Activated CD8-positive, alpha-beta memory T cell treated with anti-CD3 and anti-CD28 coated beads, Interleukin-2, amount 10 ng/mL, durations not matched to agents 7 days and 5 days (primary cell): ENCODE data around the gene IL22RA1. TPM values are rescaled to one million over a fixed set of nuclear protein-coding genes. Genes with fewer than 3 reads are reported as not detected.

Source experiments
- ATAC-seq: fragments of 150-1000 bp; cut with Tn5 transposase; one replicate; pipeline ENCODE4 v1.10.0; 2021; ENCODE audit warnings: moderate library complexity
- CTCF ChIA-PET: fragments of 350-600 bp; sonication (Branson Sonifier 250); formaldehyde crosslinking; loops from one replicate; lab custom pipeline; 2021; ENCODE audit warnings: antibody characterized with exemption; lab: Charles Lee
- DNase-seq: peaks from one replicate; pipeline ENCODE4 v3.0.0-alpha.2; 2020
- H3K27ac Mint-ChIP-seq: one replicate; pipeline ENCODE4 v1.8.0; 2021; ENCODE audit warnings: mild to moderate bottlenecking, mixed read lengths
- H3K27me3 Mint-ChIP-seq: one replicate; pipeline ENCODE4 v1.8.0; 2021; ENCODE audit warnings: mixed read lengths
- H3K36me3 Mint-ChIP-seq: one replicate; pipeline ENCODE4 v1.8.0; 2021; ENCODE audit warnings: mild to moderate bottlenecking, mixed read lengths
- H3K4me1 Mint-ChIP-seq: one replicate; pipeline ENCODE4 v1.8.0; 2021; ENCODE audit warnings: mixed read lengths
- H3K4me3 Mint-ChIP-seq: one replicate; pipeline ENCODE4 v1.8.0; 2021; ENCODE audit warnings: mild to moderate bottlenecking, moderate library complexity, mixed read lengths
- H3K9me3 Mint-ChIP-seq: one replicate; pipeline ENCODE4 v1.8.0; 2022; ENCODE audit warnings: low read depth, mixed read lengths
- total RNA-seq, 2 experiments: library from RNA; stranded (reverse); gene quantifications; one replicate each; pipeline ENCODE4 v1.2.3, GENCODE V29; 2021

Gene IL22RA1, protein sequence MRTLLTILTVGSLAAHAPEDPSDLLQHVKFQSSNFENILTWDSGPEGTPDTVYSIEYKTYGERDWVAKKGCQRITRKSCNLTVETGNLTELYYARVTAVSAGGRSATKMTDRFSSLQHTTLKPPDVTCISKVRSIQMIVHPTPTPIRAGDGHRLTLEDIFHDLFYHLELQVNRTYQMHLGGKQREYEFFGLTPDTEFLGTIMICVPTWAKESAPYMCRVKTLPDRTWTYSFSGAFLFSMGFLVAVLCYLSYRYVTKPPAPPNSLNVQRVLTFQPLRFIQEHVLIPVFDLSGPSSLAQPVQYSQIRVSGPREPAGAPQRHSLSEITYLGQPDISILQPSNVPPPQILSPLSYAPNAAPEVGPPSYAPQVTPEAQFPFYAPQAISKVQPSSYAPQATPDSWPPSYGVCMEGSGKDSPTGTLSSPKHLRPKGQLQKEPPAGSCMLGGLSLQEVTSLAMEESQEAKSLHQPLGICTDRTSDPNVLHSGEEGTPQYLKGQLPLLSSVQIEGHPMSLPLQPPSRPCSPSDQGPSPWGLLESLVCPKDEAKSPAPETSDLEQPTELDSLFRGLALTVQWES
- under 1 TPM in 1 of 2 experiments, not detected in 1; 0.15 TPM for total RNA-seq

DNA sequence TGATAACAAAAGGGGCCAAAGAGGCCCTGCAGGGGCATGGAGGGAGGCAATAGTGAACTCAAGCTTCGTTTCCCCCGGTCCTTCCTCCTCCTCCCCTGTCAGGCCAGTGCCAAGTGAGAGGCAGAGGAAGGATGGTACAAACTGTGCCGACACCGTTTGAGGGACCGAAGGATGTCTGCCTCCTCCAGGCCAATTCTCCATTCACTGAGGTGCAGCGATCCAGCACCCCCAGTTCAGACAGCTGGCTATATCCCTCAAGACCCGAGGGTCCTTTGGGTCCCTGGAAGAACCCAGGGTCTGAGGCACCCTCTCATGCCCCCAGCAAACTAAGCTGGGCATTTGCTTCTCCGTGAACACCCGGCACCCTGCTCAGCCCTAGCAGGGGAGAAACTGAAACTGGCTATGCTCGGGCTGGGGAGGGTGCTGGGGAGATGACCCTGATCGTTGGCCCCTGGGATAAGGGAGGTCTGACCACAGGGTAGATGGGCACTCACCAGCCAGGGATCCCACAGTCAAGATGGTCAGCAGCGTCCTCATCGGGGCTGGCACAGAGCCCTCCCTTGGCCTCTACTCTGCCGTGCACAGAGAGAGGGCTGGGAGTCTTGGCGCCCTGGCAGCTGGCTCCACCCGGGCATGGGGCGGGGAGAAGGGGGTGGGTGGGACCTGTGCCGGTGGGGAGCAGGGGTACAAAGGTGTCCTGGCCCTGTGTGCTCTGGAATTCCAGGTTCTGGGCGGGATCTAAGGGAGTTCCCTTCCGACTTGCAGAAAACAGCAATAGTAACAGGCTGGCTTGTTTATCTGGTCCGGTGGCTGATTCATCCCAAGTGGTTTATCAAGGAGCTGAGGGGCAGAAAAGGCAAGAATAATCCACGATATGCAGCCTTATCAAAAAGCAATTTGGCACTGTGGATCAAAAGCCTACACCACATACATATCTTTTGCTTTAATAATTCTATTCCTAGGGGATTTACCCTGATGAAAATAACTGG, at the start of gene IL22RA1:
IL22RA1 (minus strand) TSS at position 595 of the 989 bp plus-strand sequence; CDS start at position 537, 58 bp downstream.
- peaks cover 5% of the 10 kb centered on the region for H3K4me1 Mint-ChIP-seq
- H3K27me3 Mint-ChIP-seq, result peaks cover 20% of the 10 kb centered on the region
- H3K27ac Mint-ChIP-seq, result no peak within 1 kb of the TSS
- H3K4me3 Mint-ChIP-seq, result no peak within 1 kb of the TSS
- no peaks in the 10 kb centered on the region for H3K9me3 Mint-ChIP-seq
- no peaks in the 10 kb centered on the region for H3K36me3 Mint-ChIP-seq
- DNase-seq (no peak), ATAC-seq (no peak)
- CTCF ChIA-PET, result interaction anchor here (0.9 to 1.4 kb wide), 2 partner anchors 11 to 205 kb away, joined by 3 to 5 read pairs; no protein-coding TSS in a partner anchor

DNA sequence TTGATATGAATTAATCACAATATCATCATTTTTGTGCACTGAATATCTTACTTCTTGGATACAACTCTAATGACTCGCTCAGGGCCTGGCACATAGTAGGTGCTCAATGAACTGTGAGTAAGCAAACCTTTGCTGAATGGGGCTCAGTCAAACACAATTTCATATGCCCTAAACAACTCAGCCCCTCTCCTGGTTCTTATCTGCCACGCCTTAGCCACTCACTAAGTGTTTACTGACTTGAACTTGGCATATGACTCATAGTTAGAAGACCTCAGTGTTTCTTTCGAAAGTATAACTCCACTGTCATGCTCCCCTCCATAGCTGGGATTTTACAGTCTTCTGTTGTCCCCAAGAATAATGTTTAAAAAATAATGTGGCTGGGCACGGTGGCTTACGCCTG, 48.9 kb upstream of the IL22RA1 start:
- ATAC-seq, result peak; percentile 86
- Mint-ChIP-seq H3K27me3 (no peaks in the 10 kb centered on the region), H3K4me3 (no peak overlapping the region), H3K27ac (peak overlapping the region; percentile 92), H3K4me1 (peaks cover 68% of the 10 kb centered on the region), H3K9me3 (no peaks in the 10 kb centered on the region), H3K36me3 (peaks cover 3% of the 10 kb centered on the region)
- CTCF ChIA-PET, result interaction anchor here (1.3 to 14.7 kb wide), 8 partner anchors 8 to 349 kb away, joined by 3 to 509 read pairs (median 10); partner anchors contain the start of gene NIPAL3
- DNase-seq, result peak; percentile 74

DNA sequence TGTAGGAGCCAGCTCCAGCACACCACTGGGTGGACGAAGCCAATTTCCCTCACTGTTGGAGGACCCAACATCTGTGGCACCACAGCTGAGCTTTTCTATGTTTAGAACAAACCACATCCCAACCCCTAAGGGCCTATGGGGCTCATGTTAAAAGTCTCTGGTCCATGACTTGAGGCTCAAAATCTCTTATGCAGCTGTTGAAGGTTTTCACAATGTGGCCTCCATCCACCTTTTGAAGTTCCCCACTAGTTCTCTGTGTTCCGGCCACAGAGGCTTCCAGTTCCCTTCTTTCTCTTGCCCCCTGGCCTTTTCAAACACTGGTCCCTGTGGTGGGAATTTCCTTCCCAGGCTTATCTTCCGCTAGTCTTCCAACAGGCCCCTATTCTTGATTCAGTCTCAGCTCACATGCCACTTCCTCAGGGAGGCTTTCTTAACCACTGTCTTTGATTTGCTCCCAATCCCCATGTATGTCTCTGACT, 48.1 kb upstream of the IL22RA1 start:
- no peaks in the 10 kb centered on the region for H3K9me3 Mint-ChIP-seq
- peak overlapping the region; percentile 92 for H3K27ac Mint-ChIP-seq
- peaks cover 3% of the 10 kb centered on the region for H3K36me3 Mint-ChIP-seq
- ATAC-seq (no peak), DNase-seq (peak; percentile 58)
- peaks cover 74% of the 10 kb centered on the region for H3K4me1 Mint-ChIP-seq
- CTCF ChIA-PET, result interaction anchor here (0.8 to 14.7 kb wide), 9 partner anchors 9 to 451 kb away, joined by 3 to 509 read pairs (median 8); partner anchors contain the start of gene NIPAL3
- H3K27me3 Mint-ChIP-seq, result no peaks in the 10 kb centered on the region
- no peak overlapping the region for H3K4me3 Mint-ChIP-seq

DNA sequence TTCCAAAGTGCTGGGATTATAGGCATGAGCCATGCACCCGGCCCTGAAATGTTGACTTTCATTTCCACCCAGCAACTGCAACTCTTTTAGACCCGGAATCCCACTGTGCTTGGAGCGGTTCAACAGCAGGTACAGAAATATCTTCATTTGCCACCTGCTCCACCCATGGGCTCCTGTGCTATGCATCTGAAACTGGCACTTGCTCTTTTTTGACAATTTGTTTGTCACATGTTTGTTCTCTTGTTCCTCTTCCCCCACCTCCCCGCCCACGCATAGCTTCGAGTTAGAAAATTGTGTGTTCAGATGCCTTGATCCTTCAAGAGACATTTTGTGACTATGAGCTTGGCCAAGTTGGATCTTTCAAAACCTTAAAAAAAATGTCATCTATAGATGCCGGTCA, 46.6 kb upstream of the IL22RA1 start:
- Mint-ChIP-seq H3K27me3 (no peaks in the 10 kb centered on the region), H3K4me3 (no peak overlapping the region), H3K36me3 (peaks cover 3% of the 10 kb centered on the region), H3K4me1 (peaks cover 63% of the 10 kb centered on the region), H3K27ac (peak overlapping the region; percentile 92), H3K9me3 (no peaks in the 10 kb centered on the region)
- CTCF ChIA-PET, result interaction anchor here (1.3 to 14.7 kb wide), 7 partner anchors 10 to 226 kb away, joined by 3 to 509 read pairs (median 8); partner anchors contain the start of gene NIPAL3
- DNase-seq, result no peak
- ATAC-seq, result no peak

DNA sequence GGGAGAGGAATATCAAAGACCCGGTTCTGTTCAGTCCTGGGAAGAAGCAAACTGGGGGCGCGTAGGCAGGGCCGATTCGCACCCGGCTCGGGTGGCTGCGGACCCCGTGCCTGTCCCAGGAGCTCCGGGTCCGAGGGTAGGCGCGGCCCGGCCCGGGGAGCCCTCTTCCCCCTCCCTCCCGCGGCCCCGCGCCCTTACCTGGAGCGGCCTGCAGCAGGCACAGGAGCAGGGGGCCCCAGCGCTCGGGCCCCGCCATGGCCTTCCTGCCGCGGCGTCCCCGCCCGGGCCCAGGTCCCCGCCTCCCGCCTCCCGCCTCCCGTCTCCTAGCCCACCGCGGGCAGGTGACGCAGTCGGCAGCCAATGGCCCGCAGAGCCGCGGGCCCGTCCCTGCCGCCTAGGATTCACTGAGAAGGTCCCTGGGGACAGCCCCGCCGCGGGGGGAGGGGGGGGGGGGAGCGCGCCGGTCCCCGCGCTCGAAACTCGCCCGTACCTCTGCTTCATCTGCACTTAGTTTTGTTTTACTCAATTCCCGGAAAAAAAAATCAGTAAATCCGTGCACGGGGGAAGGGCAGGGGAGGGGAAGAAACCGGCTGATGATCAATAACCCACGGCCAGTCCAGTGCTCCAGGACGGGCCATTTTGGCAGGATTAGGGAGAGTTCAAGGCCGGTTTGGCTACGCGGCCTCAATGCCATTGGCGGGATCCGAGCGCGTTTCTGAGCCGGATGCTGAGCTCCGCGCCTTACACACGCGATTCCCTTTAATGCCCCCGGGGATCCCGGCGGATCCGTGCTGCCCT, 44.3 kb upstream of the IL22RA1 start, which contains the start of gene IFNLR1:
IFNLR1 (minus strand) TSS at position 297 of the 798 bp plus-strand sequence; CDS start at position 256, 41 bp downstream.
- peak within 1 kb of the TSS; percentile 72 for H3K4me3 Mint-ChIP-seq
- peaks cover 3% of the 10 kb centered on the region for H3K36me3 Mint-ChIP-seq
- peaks cover 49% of the 10 kb centered on the region for H3K4me1 Mint-ChIP-seq
- ATAC-seq, result peak; percentile 81
- H3K27me3 Mint-ChIP-seq, result no peaks in the 10 kb centered on the region
- H3K9me3 Mint-ChIP-seq, result no peaks in the 10 kb centered on the region
- CTCF ChIA-PET, result interaction anchor here (1.2 to 10.9 kb wide), 7 partner anchors 12 to 228 kb away, joined by 4 to 98 read pairs (median 10); partner anchors contain the start of gene NIPAL3
- peak within 1 kb of the TSS; percentile 65 for H3K27ac Mint-ChIP-seq
- peak; percentile 85 for DNase-seq

DNA sequence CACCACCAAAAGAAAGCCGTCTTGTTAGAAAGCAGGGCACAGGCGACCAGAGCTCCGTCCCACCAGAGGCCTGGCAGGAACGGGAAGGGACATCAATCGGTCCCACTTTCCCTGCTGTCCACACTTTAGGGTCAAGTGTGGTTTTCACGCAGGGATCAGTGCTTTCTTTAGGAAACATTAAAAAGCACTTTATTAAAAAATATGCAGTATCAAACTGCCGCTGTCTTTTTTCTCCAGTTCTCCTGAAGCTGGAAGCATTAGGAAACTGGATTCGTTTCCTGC, 43.7 kb upstream of the IL22RA1 start:
- H3K27ac Mint-ChIP-seq, result no peak overlapping the region
- no peaks in the 10 kb centered on the region for H3K27me3 Mint-ChIP-seq
- H3K4me1 Mint-ChIP-seq, result peaks cover 44% of the 10 kb centered on the region
- ATAC-seq (no peak), DNase-seq (no peak)
- H3K36me3 Mint-ChIP-seq, result peaks cover 3% of the 10 kb centered on the region
- peak overlapping the region; percentile 72 for H3K4me3 Mint-ChIP-seq
- CTCF ChIA-PET, result interaction anchor here (2.3 to 10.9 kb wide), 4 partner anchors 13 to 206 kb away, joined by 10 to 98 read pairs (median 57); no protein-coding TSS in a partner anchor
- no peaks in the 10 kb centered on the region for H3K9me3 Mint-ChIP-seq

DNA sequence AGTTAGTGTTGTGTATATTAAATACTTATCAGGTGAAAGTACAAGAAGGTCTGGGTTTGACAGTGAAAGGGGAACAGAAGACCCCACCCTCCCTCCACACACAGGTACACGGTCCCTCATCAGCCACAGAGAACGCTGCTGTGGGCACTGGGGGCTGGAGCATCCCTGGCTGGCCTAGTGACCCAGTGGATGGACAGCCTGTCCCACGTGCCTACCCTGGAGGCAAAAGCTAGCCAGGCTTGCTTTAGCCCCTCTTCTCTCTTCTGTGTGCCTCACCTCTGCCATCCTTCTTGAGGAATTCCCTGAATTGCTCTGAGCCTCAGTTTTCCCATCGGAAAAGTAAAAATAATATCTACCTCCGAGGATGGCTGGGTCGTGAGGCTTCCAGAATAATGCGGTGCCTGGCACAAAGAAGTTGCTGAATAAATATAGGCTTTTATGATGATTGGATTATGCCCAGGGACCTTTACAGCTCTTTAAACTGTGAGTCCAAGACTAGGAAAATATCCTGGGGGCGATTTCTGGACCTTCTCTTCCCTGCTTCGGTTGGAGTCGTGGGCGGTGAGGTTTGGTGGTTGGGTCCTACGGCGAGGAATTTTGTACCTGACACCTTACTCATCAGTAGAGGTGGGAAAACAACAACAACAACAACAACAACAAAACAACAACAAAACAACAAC, 43.2 kb upstream of the IL22RA1 start:
- Mint-ChIP-seq H3K36me3 (peaks cover 2% of the 10 kb centered on the region), H3K27ac (no peak overlapping the region), H3K4me1 (peaks cover 39% of the 10 kb centered on the region), H3K9me3 (no peaks in the 10 kb centered on the region), H3K27me3 (no peaks in the 10 kb centered on the region), H3K4me3 (peak overlapping the region; percentile 72)
- CTCF ChIA-PET, result interaction anchor here (1.7 to 10.9 kb wide), 5 partner anchors 14 to 206 kb away, joined by 5 to 98 read pairs (median 21); no protein-coding TSS in a partner anchor
- DNase-seq (no peak), ATAC-seq (no peak)

DNA sequence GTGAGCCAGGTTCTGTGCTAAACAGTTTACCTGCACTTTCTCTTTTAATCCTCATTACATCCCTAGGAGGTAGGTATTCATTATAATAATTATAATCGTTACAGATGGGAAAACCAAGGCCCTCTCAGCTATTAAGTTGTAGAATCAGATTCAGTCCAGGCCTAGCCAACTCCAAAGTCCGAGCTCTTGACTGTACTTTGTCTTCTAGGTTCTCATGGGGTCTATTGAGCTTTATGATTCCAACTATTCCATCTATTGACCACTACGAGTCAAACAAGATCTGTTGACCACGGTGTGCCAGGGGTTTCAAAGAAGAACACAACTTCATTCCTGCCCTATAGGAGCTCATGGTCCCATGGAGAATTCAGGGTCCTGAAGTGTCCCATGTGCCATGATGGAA, 42.1 kb upstream of the IL22RA1 start:
- Mint-ChIP-seq H3K4me1 (peaks cover 29% of the 10 kb centered on the region), H3K36me3 (peaks cover 2% of the 10 kb centered on the region), H3K27me3 (no peaks in the 10 kb centered on the region), H3K27ac (no peak overlapping the region), H3K9me3 (no peaks in the 10 kb centered on the region), H3K4me3 (no peak overlapping the region)
- no peak for ATAC-seq
- CTCF ChIA-PET, result interaction anchor here (1.1 to 10.9 kb wide), 6 partner anchors 15 to 230 kb away, joined by 3 to 98 read pairs (median 13); partner anchors contain the start of gene NIPAL3
- DNase-seq, result no peak

DNA sequence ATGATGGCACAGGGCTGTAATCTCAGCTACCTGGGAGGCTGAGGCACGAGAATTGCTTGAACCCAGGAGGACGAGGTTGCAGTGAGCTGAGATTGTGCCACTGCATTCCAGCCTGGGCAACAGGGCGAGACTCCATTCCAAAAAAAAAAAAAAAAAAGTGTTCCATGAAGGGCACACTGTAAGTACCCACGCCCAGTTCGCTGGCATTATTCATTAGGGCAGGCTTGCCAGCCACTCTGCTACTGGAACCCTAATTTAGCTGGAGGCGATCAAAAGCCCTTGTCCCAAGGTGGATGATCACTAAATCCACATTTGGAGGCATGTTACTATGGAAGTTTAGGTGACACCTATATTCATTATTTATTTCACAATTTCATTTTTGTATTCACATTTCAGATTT, 39.1 kb upstream of the IL22RA1 start:
- Mint-ChIP-seq H3K27ac (no peak overlapping the region), H3K27me3 (no peaks in the 10 kb centered on the region), H3K4me3 (no peak overlapping the region), H3K4me1 (peaks cover 7% of the 10 kb centered on the region), H3K9me3 (no peaks in the 10 kb centered on the region), H3K36me3 (no peaks in the 10 kb centered on the region)
- ATAC-seq, result no peak
- CTCF ChIA-PET, result interaction anchor here (3.6 kb wide), 1 partner anchor 17 kb away, joined by 14 read pairs; no protein-coding TSS in a partner anchor
- DNase-seq, result no peak

DNA sequence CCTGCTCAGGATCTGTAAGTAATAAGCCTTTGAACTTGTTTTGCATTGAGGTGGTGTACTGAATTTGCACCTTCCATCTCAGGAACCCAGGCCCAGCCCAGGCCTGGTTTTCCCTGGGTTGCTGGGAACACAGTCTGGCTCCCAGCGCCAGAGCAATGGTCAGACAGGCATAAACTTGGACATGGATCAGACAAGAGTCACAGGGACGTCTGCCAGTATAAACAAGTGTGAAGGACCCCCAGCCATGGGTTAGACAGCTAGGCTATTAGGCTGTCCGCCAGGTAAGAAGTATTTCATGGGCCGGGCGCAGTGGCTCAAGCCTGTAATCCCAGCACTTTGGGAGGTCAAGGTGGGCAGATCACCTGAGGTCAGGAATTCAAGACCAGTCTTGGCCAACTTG, 38.7 kb upstream of the IL22RA1 start:
- ATAC-seq, result no peak
- peaks cover 7% of the 10 kb centered on the region for H3K4me1 Mint-ChIP-seq
- no peaks in the 10 kb centered on the region for H3K9me3 Mint-ChIP-seq
- no peak overlapping the region for H3K27ac Mint-ChIP-seq
- no peak for DNase-seq
- H3K27me3 Mint-ChIP-seq, result no peaks in the 10 kb centered on the region
- no peak overlapping the region for H3K4me3 Mint-ChIP-seq
- no peaks in the 10 kb centered on the region for H3K36me3 Mint-ChIP-seq
- CTCF ChIA-PET, result interaction anchor here (3.6 kb wide), 1 partner anchor 17 kb away, joined by 14 read pairs; no protein-coding TSS in a partner anchor

DNA sequence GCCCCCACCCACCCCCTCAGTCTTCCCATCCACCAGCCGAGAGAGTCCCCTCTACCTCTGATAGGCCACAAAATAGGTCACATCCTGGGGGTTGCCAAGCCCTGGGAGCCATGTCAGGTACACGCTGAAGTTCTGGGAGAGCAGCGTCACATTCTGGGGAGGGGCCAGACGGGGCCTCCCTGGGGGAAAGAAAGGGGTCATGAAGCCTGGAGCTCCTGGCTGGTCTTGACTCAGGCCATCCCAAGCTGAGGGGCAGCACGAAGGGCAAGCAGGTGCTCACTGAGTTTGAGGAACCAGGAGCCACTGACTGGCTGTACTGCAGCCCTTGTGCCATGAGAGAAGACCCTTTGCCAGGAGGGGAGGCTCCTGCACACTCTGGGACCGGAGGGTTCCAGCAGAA, 37.7 kb upstream of the IL22RA1 start:
- ATAC-seq (no peak), DNase-seq (no peak)
- Mint-ChIP-seq H3K4me3 (no peak overlapping the region), H3K27ac (no peak overlapping the region), H3K27me3 (no peaks in the 10 kb centered on the region), H3K9me3 (no peaks in the 10 kb centered on the region), H3K36me3 (no peaks in the 10 kb centered on the region), H3K4me1 (no peaks in the 10 kb centered on the region)
- CTCF ChIA-PET, result interaction anchor here (1.7 to 3.6 kb wide), 2 partner anchors 18 to 30 kb away, joined by 6 to 14 read pairs; no protein-coding TSS in a partner anchor
